Measurements from ENCODE around the gene CCDC183. TPM values are rescaled to one million over a fixed set of nuclear protein-coding genes. Genes with fewer than 3 reads are reported as not detected.

Gene CCDC183
- total and polyA plus RNA-seq, 10 of the 15 experiments (the other 5 are each of a cell fraction or from before 2014, with no cell fraction given): 0.04 to 1.2 (median 0.55) TPM; not detected in 5

DNA sequence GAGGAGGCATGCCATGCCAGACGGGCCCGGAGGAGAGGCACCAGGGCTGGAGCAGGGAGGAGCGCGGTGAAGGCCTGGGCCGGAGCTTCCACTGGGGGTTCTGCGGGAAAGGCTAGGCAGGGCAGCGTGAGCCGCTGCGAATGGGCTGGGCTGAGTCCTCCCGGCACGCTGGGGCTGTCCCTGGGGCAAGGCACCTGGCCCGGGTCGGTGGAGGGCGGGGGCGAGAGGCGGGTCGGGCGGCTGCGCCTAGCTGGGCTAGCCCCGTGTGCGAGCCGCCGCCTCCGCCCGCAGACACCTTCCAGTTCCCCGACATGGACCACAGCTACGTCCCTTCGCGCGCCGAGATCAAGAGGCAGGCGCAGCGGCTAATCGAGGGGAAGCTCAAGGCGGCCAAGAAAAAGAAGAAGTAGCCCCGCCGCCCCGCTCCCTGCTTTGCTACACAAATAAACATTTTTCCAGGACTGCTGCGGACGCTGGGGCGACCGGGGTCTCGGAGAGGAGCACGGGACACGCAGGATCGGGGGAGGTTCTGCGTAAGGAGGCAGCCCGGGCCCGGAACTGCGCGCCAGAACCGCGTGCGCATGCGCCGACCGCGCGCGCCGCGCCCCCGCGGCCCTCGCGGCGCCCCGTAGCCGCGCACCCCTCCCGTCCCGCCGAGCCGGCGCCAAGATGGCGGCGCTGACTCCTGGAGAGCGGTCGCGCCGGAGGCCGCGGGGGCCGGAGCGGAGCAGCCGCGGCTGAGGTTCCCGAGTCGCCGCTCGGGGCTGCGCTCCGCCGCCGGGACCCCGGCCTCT lies 11.3 kb downstream of the CCDC183 start, which contains the start of gene RABL6 (continued):
- TF ChIP-seq HSF1 (IDR thresholded peaks at IDR 0.05; ENCODE audit: low read depth, low read length): no peak
- TF ChIP-seq, protein P1, sequence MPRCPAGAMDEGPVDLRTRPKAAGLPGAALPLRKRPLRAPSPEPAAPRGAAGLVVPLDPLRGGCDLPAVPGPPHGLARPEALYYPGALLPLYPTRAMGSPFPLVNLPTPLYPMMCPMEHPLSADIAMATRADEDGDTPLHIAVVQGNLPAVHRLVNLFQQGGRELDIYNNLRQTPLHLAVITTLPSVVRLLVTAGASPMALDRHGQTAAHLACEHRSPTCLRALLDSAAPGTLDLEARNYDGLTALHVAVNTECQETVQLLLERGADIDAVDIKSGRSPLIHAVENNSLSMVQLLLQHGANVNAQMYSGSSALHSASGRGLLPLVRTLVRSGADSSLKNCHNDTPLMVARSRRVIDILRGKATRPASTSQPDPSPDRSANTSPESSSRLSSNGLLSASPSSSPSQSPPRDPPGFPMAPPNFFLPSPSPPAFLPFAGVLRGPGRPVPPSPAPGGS (IDR thresholded peaks at IDR 0.05; ENCODE audit: borderline replicate concordance, insufficient read depth, low read depth, low read length, poor library complexity, severe bottlenecking): no peak
- peak; percentile 64 for TF ChIP-seq GATAD2B (conservative IDR thresholded peaks at IDR 0.05; ENCODE audit: low read depth)
- TF ChIP-seq IKZF2 (IDR thresholded peaks at IDR 0.05): peak in 1 of 2 experiments; percentile 40; a peak in 1 of 4 replicates
- TF ChIP-seq EP300 (IDR thresholded peaks at IDR 0.05; ENCODE audit: borderline replicate concordance in 1 of 2, control insufficient read depth in 1 of 2, low read depth in 2 of 2, low read length in 2 of 2): no peak
- TF ChIP-seq CHD4 (IDR thresholded peaks at IDR 0.05): no peak
- no peak for TF ChIP-seq SREBF2 (IDR thresholded peaks at IDR 0.05; ENCODE audit: low read length)
- TF ChIP-seq NFYA (IDR thresholded peaks at IDR 0.05; ENCODE audit: borderline replicate concordance, low read depth, low read length): no peak
- TF ChIP-seq, protein P2, sequence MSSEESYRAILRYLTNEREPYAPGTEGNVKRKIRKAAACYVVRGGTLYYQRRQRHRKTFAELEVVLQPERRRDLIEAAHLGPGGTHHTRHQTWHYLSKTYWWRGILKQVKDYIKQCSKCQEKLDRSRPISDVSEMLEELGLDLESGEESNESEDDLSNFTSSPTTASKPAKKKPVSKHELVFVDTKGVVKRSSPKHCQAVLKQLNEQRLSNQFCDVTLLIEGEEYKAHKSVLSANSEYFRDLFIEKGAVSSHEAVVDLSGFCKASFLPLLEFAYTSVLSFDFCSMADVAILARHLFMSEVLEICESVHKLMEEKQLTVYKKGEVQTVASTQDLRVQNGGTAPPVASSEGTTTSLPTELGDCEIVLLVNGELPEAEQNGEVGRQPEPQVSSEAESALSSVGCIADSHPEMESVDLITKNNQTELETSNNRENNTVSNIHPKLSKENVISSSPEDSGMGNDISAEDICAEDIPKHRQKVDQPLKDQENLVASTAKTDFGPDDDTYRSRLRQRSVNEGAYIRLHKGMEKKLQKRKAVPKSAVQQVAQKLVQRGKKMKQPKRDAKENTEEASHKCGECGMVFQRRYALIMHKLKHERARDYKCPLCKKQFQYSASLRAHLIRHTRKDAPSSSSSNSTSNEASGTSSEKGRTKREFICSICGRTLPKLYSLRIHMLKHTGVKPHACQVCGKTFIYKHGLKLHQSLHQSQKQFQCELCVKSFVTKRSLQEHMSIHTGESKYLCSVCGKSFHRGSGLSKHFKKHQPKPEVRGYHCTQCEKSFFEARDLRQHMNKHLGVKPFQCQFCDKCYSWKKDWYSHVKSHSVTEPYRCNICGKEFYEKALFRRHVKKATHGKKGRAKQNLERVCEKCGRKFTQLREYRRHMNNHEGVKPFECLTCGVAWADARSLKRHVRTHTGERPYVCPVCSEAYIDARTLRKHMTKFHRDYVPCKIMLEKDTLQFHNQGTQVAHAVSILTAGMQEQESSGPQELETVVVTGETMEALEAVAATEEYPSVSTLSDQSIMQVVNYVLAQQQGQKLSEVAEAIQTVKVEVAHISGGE (CRISPR knock-in tag; IDR thresholded peaks at IDR 0.05): no peak
- no peak for TF ChIP-seq EED (IDR thresholded peaks at IDR 0.05; ENCODE audit: low read depth)
- TF ChIP-seq POLR2A (IDR thresholded peaks at IDR 0.05; ENCODE audit: low read depth, low read length): peak; percentile 78
- TF ChIP-seq ASH2L (IDR thresholded peaks at IDR 0.05; ENCODE audit: borderline replicate concordance, low read depth): no peak
- TF ChIP-seq PBX3 (IDR thresholded peaks at IDR 0.05; ENCODE audit: insufficient replicate concordance, low read depth, low read length): no peak
- TF ChIP-seq PAX8 (IDR thresholded peaks at IDR 0.05): no peak
- TF ChIP-seq SMAD1 (IDR thresholded peaks at IDR 0.05; ENCODE audit: low read depth, partially characterized antibody): no peak
- TF ChIP-seq RUNX3 (IDR thresholded peaks at IDR 0.05; ENCODE audit: low read length): no peak
- 0 out of 4 replicates have a peak, but pooled peaks of 1 of the 2 experiments have one; percentile 11 for TF ChIP-seq SRF (IDR thresholded peaks at IDR 0.05; ENCODE audit: low read depth in 2 of 2, low read length in 2 of 2)
- no peak for TF ChIP-seq ATF7 (IDR thresholded peaks at IDR 0.05; ENCODE audit: low read depth)
- no peak for TF ChIP-seq ZNF384 (IDR thresholded peaks at IDR 0.05; ENCODE audit: borderline replicate concordance, low read depth, low read length)
- no peak for TF ChIP-seq ZNF274 (IDR thresholded peaks at IDR 0.05; ENCODE audit: insufficient read depth, insufficient read length)
